Ecto neural progenitor cell (in vitro differentiated cells): ENCODE data around the gene GDPD3.
A peak's percentile ranks its signal among the peaks of the same experiment; 100 is the strongest.
"Not testable (repeated sequence)": the region's sequence is repeated elsewhere in the genome, so short reads cannot be mapped to it uniquely, and the experiment has no call there.

Source experiments
- DNase-seq: peaks from one replicate; pipeline ENCODE4 v3.0.0-alpha.2; 2018; ENCODE audit warnings: low spot score

Gene GDPD3, protein sequence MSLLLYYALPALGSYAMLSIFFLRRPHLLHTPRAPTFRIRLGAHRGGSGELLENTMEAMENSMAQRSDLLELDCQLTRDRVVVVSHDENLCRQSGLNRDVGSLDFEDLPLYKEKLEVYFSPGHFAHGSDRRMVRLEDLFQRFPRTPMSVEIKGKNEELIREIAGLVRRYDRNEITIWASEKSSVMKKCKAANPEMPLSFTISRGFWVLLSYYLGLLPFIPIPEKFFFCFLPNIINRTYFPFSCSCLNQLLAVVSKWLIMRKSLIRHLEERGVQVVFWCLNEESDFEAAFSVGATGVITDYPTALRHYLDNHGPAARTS

GRCh38 chr16:30113031-30113710 is at the start of gene GDPD3:
GDPD3 (minus strand) TSS chr16:30113537; CDS start chr16:30113478, 59 bp downstream.
- DNase-seq: peak; percentile 57

DNA sequence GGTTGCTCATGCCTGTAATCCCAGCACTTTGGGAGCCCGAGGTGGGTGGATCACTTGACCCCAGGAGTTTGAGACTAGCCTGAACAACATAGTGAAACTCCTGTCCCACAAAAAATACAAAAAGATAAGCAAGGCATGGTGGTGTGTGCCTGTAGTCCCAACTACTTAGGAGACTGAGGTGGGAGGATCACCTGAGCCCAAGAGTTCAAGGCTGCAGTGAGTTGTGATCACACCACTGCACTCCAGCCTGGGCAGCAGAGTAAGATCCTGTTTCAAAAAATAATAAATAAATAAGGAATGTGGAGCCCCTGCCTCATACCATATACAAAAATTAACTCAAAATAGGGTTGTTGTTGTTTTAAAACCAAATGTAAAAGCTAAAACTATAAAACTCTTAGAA is 43.9 kb upstream of the GDPD3 start:
- DNase-seq: no peak

DNA sequence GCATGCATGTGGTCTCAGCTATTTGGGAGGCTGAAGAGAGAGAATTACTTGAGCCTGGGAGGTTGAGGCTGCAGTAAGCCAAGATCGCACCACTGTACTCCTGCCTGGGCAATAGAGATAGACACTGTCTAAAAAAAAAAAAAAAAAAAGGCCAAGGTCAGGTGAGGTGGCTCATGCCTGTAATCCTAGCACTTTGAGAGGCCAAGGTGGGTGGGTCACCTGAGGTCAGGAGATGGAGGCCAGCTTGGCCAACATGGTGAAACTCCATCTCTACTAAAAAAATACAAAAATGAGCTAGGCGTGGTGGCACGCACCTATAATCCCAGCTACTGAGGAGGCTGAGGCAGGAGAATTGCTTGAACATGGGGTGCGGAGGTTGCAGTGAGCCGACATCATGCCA is 41.9 kb upstream of the GDPD3 start:
- no peak for DNase-seq

DNA sequence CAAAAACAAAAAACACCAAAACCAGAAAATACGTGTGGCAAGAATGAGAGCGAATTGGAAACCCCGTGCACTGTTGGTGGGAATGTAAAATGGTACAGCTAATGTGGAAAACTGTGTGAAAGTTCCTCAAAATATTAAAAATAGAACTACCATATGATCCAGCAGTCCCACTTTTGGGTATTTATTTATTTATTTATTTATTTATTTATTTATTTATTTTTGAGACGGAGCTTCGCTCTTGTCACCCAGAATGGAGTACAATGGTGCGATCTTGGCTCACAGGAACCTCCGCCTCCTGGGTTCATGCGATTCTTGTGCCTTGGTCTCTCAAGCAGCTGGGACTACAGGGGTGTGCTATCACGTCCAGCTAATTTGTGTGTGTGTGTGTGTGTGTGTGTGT is 39.2 kb upstream of the GDPD3 start:
- DNase-seq: no peak

DNA sequence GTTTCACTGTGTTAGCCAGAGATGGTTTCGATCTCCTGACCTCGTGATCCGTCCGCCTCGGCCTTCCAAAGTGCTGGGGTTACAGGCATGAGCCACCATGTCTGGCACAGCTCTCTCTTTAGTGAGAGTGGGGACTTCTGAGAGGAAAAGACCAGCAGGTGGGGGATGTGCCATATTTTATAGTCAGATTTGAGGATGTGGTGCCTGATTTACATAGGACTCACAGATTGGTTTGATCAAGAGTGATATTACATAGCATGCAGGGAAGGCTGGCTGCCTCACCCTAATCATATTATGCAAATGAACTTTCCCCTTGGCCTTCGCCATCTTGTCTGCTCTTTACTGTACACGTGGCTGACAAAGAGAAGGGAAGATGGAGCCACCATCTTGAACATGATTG is 37.8 kb upstream of the GDPD3 start:
- DNase-seq: no peak

DNA sequence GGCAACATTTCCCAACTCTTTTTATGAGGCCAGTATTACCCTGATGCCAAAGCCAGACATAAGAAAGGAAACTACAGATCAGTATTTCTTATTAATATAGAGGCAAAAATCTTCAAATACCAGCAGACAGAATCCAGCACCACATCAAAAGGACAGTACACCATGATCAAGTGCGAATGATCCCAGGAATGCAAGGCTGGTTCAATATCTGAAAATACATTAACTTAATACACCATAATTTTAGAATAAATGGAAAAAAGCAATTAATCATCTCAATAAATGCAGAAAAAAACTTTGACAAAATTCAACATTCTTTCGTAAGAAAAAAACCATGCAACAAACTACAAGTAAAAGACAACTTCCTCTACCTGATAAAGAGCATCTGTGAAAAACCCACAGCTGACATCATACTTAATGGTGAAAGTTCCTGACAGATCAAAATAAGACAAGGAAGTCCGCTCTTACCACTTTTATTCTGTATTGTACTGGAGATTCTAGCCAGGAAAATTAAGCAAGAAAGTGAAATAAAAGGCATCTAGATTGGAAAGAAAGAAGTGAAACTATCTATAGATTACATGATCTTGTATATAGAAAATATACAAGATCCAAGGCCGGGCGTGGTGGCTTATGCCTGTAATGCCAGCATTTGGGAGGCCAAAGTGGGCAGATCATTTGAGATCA is 36.1 kb upstream of the GDPD3 start:
- DNase-seq: no peak

- no peak for DNase-seq
Observed at GRCh38 chr16:30147843-30148510, 34.6 kb upstream of the GDPD3 start.

- DNase-seq: no peak
Observed at GRCh38 chr16:30145657-30146056, 32.3 kb upstream of the GDPD3 start.

DNA sequence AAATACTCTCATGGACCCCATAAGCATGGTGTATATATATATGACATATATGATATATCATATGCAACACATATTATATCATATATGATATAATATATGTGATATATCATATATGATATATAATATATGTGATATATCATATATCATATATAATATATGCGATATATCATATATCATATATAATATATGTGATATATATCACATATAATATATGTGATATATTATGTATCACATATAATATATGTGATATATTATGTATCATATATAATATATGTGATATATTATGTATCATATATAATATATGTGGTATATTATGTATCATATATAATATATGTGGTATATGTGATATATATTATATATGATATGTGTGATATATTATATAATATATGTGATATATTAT is 31.6 kb upstream of the GDPD3 start:
- DNase-seq: no peak

DNA sequence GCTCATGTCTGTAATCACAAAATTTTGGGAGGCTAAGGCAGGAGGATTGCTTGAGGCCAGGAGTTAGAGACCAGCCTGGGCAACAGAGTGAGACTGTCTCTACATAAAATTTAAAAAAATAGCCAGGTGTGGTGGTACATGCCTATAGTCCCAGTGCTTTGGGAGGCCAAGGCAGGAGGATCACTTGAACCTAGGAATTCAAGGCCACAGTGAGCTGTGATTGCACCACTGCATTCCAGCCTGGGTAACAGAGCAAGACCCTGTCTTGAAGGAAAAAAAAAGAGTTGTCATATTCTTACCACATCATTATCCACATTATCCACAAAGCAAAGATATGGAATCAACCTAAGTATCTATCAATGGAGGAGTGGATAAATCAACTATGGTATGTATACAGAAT is 30.7 kb upstream of the GDPD3 start:
- no peak for DNase-seq

DNA sequence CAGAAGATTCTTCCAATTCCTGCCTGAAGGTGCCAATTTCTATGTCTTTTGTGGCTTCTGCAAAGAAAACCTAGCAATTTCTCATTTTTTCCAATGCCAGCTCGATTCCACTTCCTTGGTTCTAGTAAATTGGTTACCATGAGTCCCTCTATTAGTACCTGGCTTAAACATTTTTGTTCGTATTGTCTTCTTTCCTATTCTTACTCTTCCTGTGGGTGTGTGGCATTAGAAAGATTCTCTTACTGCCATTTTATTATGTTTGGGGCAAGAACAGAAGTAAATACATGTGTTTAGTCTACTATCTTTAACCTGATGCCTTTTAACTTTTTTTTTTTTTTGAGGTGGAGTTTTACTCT is 30.0 kb upstream of the GDPD3 start:
- DNase-seq: no peak

- DNase-seq: no peak
Observed at GRCh38 chr16:30142672-30143346, 29.5 kb upstream of the GDPD3 start.

- no peak for DNase-seq
Observed at GRCh38 chr16:30141750-30142149, 28.4 kb upstream of the GDPD3 start.

DNA sequence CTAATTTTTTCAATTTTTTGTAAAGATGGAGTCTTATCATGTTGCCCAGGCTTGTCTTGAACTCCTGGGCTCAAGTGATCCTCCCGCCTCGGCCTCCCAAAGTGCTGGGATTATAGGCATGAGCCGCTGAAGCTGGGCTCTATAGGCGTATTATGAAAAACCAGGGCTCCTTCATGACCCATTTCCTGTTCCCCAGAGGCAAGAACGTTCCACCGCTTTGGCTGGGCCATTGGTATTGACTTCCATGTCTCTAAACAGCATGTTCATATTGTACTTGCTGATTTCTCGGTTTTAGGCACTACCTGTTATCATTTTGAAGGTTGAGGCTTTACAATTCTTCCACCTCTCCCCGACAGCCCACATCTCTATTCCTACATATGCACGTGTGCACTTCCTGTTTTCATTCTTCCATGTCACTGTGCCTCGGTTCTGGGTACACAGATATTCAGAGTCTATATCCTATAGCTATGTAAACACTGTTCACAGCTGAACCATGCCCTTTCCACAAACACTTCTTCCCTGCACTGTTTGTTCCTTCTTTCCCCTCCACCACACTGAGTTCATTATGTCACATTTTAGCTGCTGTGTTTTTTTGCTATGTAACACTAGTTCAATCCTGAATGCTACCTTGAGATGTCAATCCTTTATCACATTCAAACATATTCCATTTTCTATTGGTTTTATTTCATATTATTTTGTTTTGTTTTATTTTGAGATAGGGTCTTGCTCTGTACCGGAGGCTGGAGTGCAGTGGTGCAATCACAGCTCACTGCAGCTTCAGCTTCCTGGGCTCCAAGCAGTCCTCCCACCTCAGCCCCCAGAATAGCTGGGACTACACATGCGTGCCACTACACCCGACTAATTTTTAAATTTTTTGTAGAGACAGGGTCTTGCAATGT is 26.5 kb upstream of the GDPD3 start:
- DNase-seq: no peak

DNA sequence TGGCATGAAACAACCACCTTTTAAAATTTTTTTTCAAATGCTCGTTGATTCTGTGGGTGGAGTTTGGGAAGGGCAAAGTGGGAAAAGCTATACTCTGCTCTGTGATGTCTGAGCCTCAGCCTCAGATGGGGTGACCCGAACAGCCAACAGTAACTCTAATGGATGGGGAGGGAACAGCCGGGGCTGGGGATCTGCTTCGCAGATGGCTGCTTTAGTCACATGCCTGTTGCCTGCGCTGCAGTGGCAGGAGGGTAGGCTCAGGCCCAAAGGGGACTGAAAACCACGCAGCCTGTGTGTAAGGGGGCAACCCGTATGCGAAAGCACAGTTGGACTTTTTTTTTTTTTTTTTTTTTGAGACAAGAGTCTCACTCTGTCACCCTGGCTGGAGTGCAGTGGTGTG is 24.6 kb upstream of the GDPD3 start:
- no peak for DNase-seq

DNA sequence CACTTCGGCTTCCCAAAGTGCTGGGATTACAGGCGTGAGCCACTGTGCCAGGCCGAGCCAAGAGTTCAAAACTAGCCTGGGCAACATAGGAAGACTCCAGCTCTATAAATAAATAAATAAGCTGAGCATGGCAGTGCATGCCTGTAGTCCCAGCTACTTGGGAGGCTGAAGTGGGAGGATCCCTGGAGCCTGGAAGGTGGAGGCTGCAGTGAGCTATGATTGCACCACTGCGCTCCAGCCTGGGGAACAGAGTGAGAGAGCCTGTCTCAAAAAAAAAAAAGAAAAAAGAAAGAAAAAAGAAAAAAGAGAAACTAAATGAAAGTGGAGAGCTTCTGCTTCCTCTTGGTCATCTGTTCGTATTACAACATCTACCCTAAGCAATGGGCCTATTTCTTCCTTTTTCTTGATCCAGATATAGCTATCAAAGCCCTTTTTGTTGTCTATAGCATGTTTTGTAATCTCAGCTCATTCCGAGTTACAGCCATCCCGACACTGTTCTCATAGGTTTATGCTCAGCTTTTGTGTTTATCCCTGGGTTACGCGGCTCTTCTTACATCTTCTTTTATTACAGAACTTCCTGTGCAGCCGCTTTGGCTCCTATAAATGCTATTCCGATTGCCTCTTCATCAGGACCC is 23.8 kb upstream of the GDPD3 start:
- DNase-seq: no peak

DNA sequence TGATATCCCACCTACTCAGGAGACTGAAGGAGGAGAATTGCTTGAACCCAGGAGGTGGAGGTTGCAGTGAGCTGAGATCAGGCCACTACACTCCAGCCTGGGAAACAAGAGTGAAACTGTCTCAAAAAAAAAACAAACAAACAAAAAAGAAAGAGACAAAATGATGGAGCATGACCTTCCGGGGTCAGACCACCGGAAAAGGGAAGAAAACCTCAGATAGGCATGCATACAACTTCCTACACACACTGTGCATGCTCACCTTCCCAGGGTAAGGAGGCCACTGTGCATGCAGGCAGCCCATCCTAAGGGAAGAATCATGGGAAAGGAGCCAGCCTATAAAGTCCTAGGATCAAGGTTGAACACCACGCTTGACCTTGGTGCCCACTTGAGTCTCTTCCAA is 19.3 kb upstream of the GDPD3 start:
- DNase-seq: no peak

GRCh38 chr16:30131869-30132475 is 18.6 kb upstream of the GDPD3 start:
- DNase-seq: no peak

- DNase-seq: no peak
Observed at GRCh38 chr16:30127993-30128392, 14.7 kb upstream of the GDPD3 start.

DNA sequence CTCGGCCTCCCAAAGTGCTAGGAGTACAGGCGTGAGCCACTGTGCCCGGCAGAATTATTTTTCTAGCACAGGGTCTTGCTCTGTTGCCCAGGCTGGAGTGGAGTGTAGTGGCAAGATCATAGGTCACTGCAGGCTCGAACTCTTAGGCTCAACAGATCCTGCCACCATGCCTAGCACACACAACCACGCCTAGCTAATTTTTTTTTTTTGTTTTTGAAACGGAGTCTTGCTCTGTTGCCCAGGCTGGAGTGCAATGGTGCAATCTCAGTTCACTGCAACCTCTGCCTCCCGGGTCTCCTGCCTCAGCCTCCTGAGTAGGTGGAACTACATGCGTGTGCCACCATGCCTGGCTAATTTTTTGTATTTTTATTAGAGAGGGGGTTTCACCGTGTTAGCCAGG is 12.4 kb upstream of the GDPD3 start:
- not testable (repeated sequence) for DNase-seq
